Left ventricle myocardium inferior (tissue), 1 donor: Measurements from ENCODE around the gene TSPYL1. TPM values are rescaled to one million over a fixed set of nuclear protein-coding genes. Genes with fewer than 3 reads are reported as not detected.

Source experiments
- DNase-seq: peaks from one replicate; pipeline ENCODE4 v3.0.0-alpha.2; 2020
- H3K27ac ChIP-seq: fragments of 200-600 bp; replicated peaks from 2 replicates; pipeline ENCODE4 v1.8.0; 2021
- H3K27me3 ChIP-seq: fragments of 200-600 bp; 2 replicates; pipeline ENCODE4 v1.8.0; 2021; ENCODE audit warnings: low read depth
- H3K36me3 ChIP-seq: fragments of 200-600 bp; 2 replicates; pipeline ENCODE4 v1.8.0; 2021
- H3K4me1 ChIP-seq: fragments of 200-600 bp; 2 replicates; pipeline ENCODE4 v1.8.0; 2021
- H3K4me3 ChIP-seq: fragments of 200-600 bp; 2 replicates; pipeline ENCODE4 v1.8.0; 2021; ENCODE audit warnings: mild to moderate bottlenecking, moderate library complexity
- H3K9me3 ChIP-seq: fragments of 200-600 bp; replicated peaks from 2 replicates; pipeline ENCODE4 v1.8.0; 2021
- CTCF ChIP-seq: fragments of 200-600 bp; IDR thresholded peaks from 2 replicates; pipeline ENCODE4 v1.8.0; 2021; ENCODE audit warnings: antibody characterized with exemption, mild to moderate bottlenecking, borderline replicate concordance
- intact Hi-C: fragments of 100-400 bp; cut with micrococcal nuclease; formaldehyde crosslinking; loops from one replicate; pipeline ENCODE4 v1.11.0; 2022
- total RNA-seq: library from RNA; stranded (reverse); fragmentation: NEBNext Ultra II Directional; extraction: Animal tissue kit (Norgen Biotek cat#: 25700); gene quantifications from one replicate; pipeline ENCODE4 v1.2.1, GENCODE V29; 2021
- donor health status: DM: no; HTN: yes; CAD: no; lungs with severe emphysema.

The TSPYL1 gene
- total RNA-seq, 1 donor from 2014 or later: 89.5 TPM

- H3K4me1 ChIP-seq: peaks cover 74% of the 10 kb centered on the region
- no peak for DNase-seq
Observed at GRCh38 chr6:116253188-116253504, 26.6 kb downstream of the TSPYL1 start.

GRCh38 chr6:116251568-116252384, 28.0 kb downstream of the TSPYL1 start:
- H3K27ac ChIP-seq: peak overlapping the region; percentile 90
- H3K4me1 ChIP-seq: peaks cover 86% of the 10 kb centered on the region
- DNase-seq: no peak
- no peaks in the 10 kb centered on the region for H3K27me3 ChIP-seq
- H3K9me3 ChIP-seq: no peaks in the 10 kb centered on the region
- TF ChIP-seq CTCF: no peak
- peak overlapping the region; percentile 92 for H3K4me3 ChIP-seq
- intact Hi-C loops: no loop called here
- no peaks in the 10 kb centered on the region for H3K36me3 ChIP-seq

More at GRCh38 chr6:116253188-116253504, 26.6 kb downstream of the TSPYL1 start:
- Histone ChIP-seq H3K9me3 (no peaks in the 10 kb centered on the region), H3K36me3 (no peaks in the 10 kb centered on the region), H3K27ac (peak overlapping the region; percentile 90), H3K4me3 (peak overlapping the region; percentile 92), H3K27me3 (no peaks in the 10 kb centered on the region)
- TF ChIP-seq CTCF: no peak
- intact Hi-C loops: no loop called here

GRCh38 chr6:116248577-116248976, 31.2 kb downstream of the TSPYL1 start:
- no peak overlapping the region for H3K4me3 ChIP-seq
- H3K36me3 ChIP-seq: no peaks in the 10 kb centered on the region
- no peaks in the 10 kb centered on the region for H3K27me3 ChIP-seq
- no peak for DNase-seq
- H3K4me1 ChIP-seq: peaks cover 77% of the 10 kb centered on the region
- H3K27ac ChIP-seq: peak overlapping the region; percentile 73
- no peak for TF ChIP-seq CTCF
- H3K9me3 ChIP-seq: no peaks in the 10 kb centered on the region
- intact Hi-C loops: no loop called here

GRCh38 chr6:116247285-116247684, 32.4 kb downstream of the TSPYL1 start:
- Histone ChIP-seq H3K9me3 (no peaks in the 10 kb centered on the region), H3K4me3 (no peak overlapping the region), H3K4me1 (peaks cover 64% of the 10 kb centered on the region), H3K36me3 (no peaks in the 10 kb centered on the region), H3K27ac (peak overlapping the region; percentile 73), H3K27me3 (no peaks in the 10 kb centered on the region)
- no peak for TF ChIP-seq CTCF
- intact Hi-C loops: no loop called here
- DNase-seq: no peak

- no peak for TF ChIP-seq CTCF
- Histone ChIP-seq H3K9me3 (no peaks in the 10 kb centered on the region), H3K27me3 (no peaks in the 10 kb centered on the region), H3K4me1 (peaks cover 52% of the 10 kb centered on the region), H3K4me3 (no peak overlapping the region), H3K36me3 (no peaks in the 10 kb centered on the region), H3K27ac (peak overlapping the region; percentile 73)
- intact Hi-C loops: no loop called here
- no peak for DNase-seq
Observed at GRCh38 chr6:116246089-116246488, 33.6 kb downstream of the TSPYL1 start.
